HG02798 (cell line): ENCODE measurements around the gene RAB3IL1.
A peak's percentile ranks its signal among the peaks of the same experiment; 100 is the strongest.

Experiments
- ATAC-seq: cut with Tn5 transposase; IDR thresholded peaks from one replicate; pipeline ENCODE4 v1.9.1; 2021; ENCODE audit warnings: mild to moderate bottlenecking; ENCODE audit not compliant: unreplicated experiment, poor library complexity

The RAB3IL1 gene

DNA sequence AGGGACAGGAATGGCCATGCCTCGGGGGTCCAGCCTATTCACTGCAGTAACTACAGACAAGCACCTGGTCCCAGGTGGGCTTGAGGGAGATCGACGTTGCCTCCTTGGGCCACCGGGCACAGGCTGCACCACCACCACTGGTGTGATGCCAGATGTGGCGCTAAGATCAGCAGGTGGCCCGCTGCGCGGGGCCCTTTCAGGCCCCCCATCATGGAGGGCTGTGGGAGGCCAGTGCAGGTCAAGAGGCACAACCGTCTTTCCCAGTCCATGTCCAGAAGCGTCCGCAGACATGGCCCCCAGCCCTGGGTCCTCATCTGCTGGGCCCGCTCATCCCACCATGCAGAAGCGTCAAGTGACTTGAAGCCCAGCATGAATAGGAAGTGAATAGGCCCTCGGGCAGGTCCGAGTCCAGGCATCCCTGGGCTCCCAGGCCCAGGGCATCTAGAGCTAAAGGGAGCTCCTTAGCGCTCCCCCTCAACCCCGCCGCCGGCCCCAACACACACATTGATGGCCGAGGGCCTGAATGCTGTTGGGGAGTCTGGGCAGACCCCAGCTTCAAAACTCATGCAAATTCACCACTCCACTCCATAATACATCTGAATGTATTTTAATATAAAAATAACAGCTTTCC lies 44.3 kb downstream of the RAB3IL1 start:
- ATAC-seq, result no peak

DNA sequence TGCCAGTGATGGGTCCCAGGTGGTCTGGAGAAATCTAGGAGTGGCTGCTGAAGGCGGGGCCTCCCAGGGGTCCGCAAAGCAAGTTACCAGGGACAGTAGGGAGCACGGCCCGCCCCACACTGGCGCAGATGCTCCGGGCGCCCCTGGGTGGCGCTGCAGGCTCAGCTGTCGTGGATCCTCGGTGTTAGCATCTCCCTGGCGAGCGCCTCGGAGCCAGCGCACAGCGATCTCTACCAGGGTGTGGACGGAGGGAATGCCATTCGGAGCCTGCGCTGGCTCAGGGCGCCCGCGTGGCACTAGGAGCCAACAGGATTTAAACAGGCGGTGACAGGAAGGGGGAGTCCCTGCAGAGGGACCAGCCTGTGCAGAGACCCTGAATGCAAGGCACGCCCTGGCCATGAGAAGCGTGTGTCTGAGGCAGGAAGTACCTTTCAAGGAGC lies 46.2 kb downstream of the RAB3IL1 start:
- peak; percentile 70 for ATAC-seq

DNA sequence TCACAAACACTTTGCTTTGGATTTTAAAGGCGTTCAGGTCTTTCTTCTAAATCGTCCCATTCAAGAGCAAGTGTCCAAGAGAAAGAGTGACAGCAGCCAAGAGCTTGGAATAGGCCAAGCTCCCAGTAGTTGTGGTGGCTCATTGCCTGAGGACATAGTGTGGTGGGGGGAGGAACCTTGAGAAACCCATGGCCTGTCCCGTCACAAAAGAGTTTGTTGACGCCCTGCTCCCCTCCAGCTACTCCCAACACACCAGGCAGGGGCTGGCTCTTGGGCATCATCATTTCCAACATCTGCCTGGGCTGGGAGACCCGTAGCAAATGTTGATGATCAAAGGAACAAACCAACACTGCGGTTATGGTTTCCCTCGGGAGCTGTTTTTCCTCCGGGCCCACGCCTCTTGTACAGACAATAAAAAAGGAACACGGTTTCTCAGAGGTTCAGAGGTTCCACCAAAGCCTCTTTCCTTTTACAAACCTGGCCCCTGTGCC lies 46.8 kb downstream of the RAB3IL1 start:
- ATAC-seq, result no peak

DNA sequence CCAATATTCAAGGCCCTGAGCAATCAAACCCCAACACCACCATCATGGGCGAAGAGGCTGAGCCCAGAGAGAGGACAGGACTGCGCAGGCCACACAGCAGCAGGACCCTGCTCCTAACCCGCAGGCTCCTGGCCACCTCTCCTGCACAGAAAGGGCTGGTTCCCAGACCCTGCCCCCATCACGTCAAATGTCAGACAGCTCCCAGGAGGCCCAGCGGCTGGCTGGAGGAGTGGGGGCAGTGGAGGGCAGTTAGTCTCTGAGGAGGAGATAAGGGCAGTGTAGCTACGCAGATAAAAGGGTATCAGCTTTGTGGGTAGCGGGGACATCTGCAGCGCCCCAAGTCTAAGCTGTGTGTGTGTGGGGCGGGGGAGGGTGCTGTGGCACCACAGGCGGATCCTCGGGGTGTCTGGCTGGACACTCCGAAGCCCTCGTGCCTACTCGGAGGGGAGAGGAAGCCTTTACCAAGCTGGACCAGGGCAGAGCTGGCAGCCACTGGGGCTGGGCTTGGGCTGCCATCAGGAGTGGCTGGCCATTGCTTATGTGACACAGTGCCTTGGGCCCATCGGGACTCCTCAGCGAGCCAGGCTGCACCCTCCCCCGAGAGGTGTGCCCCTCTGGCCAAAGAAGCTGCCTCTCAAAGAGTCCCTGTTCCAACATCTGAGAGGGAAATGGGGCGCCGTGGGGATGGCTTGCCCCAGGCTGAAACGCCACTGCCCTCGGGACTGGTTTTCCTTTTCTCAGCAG lies 47.5 kb downstream of the RAB3IL1 start:
- no peak for ATAC-seq

DNA sequence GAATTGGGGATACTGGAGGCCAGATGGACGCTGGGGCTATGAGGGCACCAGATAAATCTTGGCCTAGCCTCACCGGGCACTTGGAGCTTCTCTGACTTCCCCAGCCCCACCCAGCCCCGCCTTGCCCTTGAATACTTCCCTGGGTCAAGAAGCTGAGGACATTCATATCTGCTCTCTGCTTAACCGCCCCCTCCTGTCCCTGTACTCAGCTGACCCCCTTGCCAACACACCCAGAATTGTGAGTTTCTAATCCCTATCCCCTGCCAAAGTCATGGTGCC lies 48.0 kb downstream of the RAB3IL1 start:
- no peak for ATAC-seq

DNA sequence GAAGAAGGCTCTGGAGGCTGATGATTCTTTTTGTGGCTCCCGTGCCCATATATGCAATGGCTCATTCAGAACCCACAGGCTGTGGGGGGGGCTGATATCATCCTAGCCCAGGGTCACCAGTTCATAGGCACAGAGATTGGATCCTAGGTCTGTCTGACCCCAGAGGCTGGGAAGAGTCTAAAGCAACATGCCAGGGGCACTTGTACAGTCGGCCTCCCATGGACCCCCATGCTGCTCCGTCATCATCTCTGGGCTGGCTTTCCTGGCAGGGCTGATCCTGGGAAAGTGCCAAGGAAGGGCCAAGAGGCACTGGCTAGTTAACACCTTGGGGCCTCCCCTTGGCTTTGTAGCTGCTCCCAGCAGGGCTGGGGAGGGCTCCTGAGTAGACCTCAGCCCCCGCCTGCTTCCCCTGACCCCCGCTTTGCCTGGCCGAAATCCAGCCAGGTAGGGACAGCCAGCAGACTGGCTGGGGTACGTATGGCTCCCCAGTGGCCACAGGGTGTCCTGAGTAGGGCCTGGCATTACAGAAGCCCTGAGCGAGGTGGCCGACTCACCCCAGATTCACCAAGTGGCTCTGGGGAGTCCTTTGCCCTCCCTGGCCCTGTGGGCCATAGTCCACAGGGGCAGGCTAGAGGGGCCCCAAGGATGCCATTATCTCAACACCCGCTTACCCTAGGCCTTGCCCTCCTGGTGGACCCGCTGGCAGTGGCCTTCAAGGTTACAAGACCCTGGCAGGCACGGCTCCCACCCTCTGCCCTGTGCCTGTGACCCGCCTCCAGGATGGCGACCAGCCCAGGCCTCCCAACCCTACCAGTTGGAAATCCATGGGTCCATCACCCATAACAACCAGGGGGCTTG lies 48.6 kb downstream of the RAB3IL1 start:
- ATAC-seq, result no peak

DNA sequence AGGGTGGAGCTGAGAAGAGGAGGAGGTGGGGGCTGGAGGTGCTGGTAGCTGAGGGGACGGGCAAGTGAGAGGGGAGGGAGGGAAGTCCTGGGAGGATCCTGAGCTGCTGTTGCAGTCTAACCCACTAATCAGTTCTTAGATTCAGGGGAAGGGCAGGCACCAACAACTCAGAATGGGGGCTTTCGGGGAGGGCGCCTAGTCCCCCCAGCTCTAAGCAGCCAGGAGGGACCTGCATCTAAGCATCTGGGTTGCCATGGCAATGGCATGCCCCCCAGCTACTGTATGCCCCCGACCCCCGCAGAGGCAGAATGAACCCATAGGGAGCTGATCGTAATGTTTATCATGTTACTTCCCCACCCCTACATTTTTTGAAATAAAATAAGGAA lies 50.4 kb downstream of the RAB3IL1 start:
- ATAC-seq, result no peak

DNA sequence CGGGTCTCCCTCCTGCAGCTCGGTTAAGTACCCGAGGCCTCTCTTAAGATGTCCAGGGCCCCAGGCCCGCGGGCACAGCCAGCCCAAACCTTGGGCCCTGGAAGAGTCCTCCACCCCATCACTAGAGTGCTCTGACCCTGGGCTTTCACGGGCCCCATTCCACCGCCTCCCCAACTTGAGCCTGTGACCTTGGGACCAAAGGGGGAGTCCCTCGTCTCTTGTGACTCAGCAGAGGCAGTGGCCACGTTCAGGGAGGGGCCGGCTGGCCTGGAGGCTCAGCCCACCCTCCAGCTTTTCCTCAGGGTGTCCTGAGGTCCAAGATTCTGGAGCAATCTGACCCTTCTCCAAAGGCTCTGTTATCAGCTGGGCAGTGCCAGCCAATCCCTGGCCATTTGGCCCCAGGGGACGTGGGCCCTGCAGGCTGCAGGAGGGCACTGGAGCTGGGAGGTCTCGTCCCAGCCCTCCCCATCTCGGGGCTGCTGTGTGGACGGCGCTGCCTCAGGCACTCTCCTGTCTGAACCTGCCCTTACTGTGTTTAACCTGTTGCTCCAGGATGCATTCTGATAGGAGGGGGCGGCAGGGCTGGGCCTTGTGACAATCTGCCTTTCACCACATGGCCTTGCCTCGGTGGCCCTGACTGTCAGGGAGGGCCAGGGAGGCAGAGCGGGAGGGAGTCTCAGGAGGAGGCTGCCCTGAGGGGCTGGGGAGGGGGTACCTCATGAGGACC lies 51.0 kb downstream of the RAB3IL1 start:
- ATAC-seq, result no peak

DNA sequence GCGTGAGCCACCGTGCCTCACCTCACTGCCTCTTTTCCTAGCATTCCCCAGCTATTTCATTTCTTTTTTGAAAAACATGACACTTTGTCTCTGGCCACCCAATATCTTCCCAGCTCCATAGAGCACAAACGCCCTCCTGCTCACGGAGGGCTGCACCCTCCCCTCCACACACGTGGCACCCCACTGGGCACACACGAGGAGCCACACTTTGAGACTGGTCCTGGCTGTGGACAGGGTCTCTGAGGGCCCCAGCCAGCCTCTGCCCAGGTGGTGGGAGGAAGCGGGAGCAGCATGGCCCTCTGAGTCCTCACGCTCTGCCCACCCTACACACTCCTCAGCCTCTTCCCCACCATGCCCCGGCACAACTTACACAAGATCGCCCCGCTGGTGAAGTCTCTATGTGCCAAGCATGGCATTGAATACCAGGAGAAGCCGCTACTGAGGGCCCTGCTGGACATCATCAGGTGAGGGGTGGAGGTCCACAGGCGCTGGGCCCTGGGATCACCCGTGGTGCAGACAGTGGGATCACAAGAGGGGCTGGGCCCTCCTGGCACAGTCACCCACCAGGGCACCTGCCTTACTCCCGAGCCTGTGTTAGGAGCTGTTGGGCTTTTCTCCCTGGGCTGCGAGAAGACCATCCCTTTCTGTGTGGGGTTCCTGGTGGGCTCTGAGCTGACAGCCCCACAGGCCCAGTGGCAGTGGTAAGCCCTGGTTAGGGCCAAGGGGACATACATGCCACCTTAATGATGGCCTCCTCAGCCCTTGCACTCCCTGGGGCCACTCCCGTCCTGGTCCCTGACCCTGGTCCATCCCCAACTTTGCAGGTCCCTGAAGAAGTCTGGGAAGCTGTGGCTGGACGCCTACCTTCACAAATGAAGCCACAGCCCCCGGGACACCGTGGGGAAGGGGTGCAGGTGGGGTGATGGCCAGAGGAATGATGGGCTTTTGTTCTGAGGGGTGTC lies 52.3 kb downstream of the RAB3IL1 start:
- no peak for ATAC-seq

DNA sequence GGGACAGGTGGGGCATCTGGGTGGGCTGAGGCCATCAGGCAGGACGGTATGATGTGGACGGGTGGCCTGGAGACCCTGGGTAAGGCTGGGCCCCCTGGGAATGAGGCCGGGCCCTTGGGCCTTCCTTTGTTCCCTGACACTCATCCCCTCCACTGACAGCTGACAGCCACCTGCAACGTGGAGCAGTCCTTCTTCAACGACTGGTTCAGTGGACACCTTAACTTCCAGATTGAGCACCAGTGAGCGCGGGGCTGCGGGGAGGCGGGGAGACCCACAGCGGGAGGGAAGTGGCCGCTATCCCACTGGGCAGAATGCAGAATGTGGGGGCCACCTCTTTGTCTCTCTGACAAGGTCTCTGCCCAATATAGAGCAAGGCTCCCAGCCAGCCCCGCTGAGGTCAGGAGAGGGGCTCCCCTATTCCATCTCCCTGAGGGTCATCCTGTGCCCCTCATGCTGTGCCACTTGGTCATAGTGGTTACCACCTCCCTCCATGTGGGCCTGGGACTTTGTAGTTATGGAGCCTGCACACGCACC lies 53.8 kb downstream of the RAB3IL1 start:
- no peak for ATAC-seq

DNA sequence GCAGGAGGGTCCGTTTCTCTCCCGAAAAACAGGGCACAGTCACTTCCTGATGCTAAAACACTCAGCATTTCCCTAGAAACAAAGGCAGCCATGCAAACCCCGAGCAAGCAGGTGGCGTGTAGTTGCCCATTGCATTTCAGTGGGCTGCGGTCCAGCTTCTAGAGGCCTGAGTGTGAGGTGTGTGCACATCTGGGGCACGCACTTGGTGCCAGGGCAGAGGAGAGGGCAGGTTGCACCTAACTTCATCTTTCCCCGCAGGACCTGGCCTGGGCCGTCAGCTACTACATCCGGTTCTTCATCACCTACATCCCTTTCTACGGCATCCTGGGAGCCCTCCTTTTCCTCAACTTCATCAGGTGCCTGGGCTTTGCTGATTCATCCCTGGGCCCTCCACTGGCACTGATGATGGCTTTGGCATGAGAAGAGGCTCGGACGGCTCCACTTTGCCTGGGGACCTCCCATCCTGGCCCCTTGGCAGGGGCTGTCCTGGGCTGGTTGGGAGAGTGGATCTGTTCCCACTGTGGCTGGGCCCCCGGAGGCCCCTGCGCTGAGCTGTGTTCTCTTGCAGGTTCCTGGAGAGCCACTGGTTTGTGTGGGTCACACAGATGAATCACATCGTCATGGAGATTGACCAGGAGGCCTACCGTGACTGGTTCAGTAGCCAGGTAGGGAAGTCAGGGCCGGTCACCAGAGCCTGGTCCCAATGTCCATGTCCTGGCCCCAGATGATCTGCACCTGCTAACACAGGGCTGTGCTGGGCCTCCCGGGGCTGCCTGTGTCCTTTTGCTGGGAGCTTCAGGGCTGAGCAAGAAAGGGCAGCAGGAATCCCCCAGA lies 54.4 kb downstream of the RAB3IL1 start:
- no peak for ATAC-seq

DNA sequence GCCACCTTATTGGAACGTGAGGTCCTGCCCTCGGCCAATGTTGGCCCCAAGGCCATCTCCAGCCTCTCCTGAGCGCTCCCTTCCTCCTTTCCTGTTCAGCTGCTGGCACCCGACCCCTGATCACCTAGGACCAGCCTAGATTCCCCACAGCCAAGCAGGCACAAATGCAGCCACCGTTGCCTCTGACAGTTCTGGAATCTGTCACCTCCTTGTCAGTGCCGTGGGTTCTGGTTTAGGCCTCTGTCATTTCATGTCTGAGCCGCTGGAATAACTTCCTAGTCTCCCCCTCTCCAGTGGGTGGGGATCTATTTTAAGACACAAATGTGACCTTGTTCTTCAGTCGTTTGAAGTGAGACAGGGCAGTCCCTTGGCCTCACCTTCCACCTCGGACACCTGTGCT lies 55.7 kb downstream of the RAB3IL1 start:
- no peak for ATAC-seq

DNA sequence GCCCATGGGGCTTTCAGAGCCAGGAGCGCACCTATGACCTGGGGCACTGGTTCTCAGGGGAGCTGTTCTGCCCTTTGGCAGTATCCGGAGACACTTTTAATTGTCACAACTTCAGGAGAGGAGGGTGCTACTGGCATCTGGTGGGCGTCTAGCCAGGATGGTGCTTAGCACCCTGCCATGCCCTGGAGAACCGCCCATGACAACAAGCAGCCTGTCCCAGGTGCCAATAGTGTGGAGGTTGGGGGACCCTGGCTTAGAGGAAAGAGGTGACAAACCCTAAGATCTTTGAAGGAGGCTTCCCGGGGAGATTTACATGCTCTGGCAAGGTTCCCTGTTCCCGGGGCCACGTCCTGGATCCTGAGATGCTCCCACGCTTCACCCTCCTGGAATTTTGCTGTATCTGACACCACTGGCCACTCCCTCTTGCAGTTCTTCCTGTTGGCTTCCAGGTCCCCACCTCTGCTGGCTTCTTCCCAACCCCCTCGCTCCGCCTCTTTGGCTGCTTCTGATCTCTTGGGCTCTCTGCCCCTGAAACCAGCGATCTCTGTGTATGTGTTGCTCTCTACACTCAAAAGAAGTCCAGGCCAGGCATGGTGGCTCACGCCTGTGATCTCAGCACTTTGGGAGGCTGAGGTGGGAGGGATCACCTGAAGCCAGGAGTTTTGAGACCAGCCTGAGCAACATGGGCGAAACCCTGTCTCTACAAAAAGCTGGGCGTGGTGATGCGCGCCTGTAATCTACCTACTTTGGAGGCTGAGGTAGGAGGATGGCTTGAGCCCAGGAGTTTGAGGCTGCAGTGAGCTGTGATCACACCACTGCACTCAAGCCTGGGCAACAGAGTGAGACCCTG lies 57.1 kb downstream of the RAB3IL1 start:
- ATAC-seq, result no peak

DNA sequence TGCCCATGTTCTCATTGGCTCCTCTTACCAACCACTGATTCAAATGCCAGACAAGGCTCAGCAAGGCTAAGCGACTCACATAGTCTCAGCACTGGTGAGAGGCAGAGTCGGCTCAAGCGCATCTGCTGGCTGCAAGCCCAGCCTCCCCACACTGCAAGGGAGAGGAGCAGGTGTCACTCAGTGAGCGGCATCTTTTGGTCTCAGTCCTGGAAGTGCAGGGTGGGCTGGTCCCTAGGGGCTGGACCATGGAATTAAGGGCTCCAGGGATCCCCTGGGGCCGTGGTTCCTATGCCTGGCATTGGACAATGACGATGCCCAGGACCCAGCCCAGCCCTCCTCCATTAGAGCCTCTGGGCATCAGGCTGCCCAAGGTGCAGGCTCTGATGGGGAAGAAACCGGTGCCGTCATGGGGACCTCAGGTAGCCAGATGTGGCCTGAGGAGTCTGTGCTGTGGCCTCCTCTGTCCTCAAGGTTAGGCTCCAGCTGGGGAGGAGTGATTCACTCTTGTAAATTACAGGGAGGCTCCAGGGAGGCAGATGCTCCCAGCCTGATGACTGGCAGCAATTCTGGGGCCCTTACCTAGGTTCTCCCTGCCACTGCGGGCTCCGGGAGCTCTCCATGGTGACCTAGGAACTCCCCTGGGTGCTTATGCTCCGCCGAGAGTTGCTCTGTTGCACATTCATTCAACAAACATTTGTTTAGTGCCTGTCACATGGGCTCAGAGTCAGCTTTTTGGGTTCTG lies 61.3 kb downstream of the RAB3IL1 start:
- ATAC-seq, result no peak

DNA sequence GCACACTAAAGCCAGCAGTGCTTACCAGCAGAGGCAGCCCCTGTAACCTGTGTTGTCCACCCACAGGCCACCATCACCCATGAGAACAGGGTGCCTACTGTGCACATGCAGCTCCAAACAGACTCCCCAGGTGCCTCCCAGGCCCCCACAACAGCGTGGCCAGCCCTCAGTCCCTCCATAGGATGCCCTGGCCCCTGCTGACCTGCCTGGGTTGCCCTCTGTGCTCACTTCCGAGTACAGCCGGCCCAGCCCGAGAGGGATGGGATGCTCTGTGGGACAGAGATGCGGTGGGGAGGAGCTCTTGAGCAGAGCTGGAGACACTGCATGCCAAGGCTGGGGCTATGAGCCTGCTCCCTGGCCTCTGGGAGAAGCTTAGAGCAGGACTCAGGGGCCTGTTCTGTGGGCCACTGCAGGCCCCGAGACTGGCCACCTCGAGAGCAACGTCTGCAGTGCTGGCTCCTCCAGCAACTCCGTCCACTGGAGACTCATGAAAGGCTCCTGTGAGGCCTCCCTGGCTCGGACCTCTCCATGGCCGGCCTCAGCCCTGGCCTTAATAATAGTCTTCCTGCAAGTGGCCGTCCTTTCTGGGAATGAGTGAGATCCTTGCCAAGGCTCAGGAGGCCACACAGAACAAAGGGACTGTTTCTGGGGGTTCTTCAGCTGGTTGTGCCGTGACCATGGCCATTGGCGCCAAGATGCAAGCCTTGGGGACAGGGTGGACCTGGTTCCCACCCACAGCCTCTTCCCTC lies 62.2 kb downstream of the RAB3IL1 start:
- ATAC-seq, result no peak

DNA sequence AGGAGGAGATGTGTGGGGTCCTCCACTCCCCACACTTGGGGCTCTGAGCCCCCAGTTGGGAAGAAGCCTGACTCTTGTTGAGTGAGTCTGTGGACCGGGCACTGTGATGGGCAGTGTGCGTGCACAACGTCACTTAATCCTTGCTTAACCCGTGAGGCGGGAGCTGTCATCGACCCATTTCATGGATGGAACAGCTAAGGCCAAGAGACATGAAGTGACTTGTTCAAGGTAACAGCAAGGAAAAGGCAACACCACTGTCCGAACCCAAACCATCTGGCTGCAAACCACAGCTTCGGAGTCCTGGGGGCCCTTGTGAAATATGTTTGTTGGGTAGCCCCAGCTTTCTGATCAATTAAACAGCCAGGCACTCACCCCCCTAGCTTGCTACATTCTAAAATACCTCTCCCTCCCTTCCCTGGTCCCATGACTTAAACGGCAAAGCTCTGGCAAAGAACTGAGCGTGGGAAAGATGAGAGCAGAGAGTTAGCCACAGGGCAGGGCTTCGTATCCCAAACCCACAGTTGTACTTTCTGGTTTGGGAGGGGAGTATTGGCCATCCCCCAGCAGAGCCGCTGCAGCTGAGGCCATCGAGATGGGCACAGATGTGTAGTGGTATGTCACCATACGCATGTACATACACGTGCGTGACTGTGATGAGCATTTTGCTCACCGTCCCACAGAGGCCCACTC lies 63.0 kb downstream of the RAB3IL1 start:
- ATAC-seq, result no peak
